Activated CD4-positive, CD25-positive, alpha-beta regulatory T cell treated with anti-CD3 and anti-CD28 coated beads, Interleukin-2, amount 50 U/mL, for 24 hours (primary cell): ENCODE measurements around the gene SLC25A23.

ENCODE experiments used
- ATAC-seq, 2 donors: fragments of 150-1000 bp; cut with Tn5 transposase; one replicate each; pipeline ENCODE4 v1.10.0; 2021; ENCODE audit warnings: mild to moderate bottlenecking in 1 of 2, moderate library complexity in 1 of 2

Gene SLC25A23

DNA sequence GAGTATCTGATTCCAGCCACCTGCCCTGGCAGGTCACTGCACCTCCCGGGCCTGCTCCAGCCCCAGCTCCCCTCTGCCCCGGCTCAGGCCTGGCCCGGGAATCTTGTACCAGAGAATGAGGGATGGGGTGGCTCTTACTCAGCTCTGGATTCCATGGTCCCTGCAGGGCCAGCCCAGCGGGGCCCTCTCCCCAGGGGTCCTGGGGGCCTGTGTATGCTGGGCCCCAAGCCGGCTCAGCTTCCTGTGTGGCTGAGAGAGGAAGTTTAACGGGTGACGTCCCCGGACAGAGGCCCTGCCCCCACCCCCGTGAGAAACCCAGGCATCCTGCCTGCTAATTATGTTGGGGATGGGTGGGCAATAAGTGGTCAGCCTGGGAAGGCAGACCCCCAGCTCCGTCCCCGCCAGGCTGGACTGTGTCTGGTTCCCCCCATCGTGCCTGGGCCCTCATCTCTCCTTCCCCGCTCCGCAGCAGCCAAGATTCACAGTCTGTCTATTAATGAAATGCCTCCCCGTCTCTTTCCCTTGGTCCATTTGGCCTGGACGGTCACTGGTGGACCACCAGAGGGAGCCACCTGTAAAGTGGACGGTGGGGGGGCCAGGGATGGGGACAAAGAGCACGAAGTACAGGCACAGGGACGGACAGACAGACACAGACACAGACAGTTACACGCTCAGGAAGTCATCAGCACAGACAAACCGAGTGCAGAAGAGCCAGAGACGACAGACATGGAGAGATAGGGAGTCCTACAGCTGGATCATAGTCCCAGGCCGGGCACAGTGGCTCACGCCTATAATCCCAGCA is 22.1 kb upstream of the SLC25A23 start, which contains the start of gene DENND1C:
Gene DENND1C, minus strand, starts transcription at position 247 of the 802 bp plus-strand sequence. Its CDS starts 92 bp downstream, at position 155.
- peak; percentile 87 to 91 for ATAC-seq

DNA sequence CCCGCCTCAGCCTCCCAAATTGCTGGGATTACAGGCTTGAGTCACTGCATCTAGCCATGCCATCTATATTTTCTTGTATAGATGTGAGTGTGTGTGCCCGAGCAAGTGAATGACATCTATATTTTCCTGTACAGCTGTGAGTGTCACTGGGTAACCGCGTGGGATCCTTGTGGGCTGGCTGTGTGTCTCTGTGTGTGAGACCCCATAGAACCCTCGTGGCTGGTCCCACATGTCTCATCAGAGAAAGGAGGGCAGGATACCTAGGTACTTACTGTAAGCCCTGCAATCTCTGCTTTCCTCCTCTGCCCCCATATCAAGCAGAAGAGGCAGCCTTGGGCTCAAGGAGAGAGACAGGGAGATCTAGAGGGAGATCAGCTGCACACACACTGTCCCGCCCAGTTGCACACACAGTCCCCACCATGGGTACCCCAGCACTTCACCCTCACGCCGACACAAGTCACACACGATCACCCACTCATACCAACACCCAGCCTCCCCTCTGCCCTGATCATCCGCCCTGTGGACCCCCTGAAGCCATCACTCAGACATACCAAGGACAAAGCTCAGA is 21.3 kb upstream of the SLC25A23 start:
- peak; percentile 17 to 28 for ATAC-seq

DNA sequence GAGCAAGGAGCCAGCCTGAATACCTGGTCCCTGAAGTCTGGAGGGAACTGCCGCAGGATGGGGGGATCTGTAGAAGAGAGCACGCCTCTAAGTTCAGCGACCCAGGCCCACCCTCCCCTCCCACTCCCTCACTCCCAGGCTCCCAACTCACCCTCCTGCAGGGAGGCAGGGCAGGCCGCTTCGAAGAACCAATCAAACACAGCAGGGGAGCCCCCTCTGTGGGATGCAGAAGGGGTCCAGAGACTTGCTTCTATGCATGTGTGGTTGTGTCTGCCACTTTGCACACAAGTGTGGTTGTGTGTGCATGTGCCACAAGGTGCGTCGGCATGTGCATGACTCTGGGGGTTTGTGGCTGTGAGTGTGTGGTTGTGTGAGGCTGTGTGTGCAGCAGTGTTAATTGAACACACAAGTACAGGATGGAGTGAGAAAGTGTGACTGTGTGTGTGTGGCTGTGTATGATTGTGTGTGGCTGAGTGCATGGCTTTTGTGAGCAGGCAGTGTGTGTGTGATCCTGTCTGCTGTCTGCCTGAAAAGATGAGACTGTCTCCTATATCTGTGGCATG is 20.3 kb upstream of the SLC25A23 start:
- ATAC-seq: no peak

DNA sequence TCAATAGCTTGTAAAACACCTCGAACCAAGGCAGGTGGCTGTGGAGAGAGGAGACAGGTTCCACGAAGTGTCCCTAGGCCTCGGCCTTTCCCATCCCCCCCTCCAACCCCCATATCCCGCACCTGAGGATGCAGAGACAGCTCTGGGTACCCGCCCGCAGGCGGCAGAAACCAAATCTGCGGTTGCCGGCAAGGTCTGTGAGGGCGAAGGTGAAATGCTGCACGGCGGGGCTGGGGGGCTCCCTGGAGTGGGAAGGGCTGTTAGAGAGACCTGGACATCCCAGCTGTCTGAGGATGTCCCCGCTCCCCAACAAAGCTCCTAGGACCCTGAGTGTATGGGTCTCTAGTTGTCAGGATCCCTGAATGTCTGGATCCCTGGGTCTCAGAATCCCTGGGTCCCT is 19.2 kb upstream of the SLC25A23 start:
- ATAC-seq: no peak

DNA sequence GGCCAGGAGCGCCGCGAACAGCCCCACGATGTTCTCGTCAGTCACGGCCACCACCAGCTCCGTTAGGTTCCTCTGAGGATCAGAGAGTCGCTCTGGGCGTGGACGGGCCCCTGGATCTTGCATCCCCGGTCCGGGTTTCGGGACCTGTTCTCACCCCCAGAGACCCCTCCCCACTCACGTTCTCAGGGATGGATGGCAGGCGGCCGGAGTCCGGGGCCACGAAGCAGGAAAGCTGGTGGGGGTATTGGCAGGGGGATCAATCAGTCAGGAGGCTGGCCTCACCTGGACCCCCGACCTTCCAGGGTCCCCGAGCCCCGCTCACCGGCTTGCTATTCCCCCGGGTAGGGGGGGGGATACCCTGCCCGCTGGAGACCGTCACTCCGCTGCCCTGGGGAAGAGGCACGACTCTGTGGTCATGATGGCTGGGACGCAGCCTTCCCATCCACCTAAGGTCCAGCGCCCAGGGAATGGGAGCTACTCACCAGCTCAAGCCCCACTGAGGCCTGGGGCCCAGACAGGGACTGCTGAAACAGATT is 17.4 kb upstream of the SLC25A23 start:
- no peak for ATAC-seq

DNA sequence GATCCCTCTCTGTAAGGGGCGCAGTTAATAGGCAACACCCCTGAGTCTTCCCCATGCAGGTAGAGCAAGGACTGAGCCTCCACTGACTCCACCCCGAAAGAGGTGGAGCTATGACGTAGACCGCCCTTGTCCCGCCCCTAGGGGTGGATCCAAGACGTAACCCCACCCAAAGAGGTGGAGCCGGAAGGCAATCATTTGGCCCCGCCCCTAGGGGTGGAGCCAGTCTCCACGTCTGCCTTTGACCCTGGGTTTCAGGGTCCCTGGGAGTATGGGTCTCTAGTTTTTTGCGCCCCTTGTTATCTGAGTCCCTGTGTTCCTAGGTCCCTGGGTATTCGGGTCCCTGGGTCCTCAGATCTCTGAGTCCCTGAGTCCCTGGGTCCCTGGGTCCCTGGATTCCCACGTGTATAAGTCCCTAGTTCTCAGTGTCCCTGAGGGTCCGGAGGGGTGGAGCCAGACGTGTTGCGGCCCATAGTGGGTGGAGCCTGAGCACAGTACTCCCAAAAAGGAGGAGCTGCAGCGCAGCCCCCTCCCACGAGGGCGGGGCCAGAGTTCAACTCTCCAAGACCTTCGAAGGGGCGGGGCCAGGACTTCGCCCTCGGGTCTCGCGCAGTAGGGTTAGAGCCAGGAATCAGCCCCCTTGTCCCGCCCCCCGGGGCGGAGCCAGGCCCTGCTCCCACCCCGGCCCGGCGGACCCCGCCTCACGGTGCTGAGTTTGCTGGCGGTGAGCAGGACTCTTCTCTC is 16.7 kb upstream of the SLC25A23 start:
- peak; percentile 67 to 77 for ATAC-seq

DNA sequence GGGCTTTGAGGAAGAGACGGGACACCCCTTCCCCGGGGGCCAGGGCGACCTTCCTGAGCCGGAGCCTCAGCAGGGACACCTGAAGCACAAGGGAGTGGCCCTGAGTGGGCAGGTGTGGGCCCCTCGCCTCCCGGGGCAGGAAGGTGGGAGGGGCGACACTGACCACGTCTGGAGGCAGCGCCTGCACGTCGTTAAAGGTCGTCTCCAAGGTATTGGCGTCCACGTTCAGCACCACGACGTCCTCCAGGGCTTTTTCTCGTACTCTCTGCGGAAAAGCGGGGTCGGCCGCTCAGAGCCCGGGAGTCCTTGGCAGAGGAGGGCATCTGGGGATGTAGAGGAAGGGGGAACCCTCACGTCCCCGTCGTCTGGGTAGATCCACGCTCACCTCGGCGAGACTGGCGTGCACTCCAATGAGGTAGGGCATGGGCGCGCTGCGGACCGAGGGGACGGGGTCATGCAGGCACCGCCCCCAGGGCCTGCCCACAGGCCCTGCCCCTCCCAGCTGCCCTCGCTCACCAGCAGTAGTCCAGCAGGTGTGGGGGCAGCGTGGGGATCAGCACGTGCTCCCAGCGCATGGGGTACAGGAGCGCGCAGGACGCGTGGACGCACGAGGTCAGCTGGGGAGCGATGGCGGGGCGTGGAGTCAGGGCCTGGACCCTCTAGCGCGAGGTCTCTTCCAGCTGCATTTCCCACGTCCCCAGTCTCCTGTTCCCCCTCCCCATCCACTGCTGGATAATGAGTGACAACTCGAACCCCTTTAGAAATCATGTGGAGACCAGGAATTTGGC is 15.9 kb upstream of the SLC25A23 start:
- no peak for ATAC-seq

DNA sequence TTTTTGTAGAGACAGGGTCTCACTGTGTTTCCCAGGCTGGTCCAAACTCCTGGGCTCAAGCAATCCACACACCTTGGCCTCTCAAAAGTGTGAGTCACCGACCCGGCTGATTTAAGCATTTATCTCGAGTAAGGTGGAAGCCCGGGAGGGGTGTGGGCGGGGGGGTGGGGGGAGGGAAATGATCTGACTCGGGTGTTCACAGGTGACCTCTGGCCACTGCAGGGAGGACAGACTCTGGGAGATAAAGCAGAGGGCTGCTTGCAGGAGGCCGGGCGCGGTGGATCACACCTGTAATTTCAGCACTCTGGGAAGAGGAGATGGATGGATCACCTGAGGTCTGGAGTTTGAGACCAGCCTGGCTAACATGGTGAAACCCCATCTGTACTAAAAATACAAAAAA is 14.1 kb upstream of the SLC25A23 start:
- ATAC-seq: no peak

DNA sequence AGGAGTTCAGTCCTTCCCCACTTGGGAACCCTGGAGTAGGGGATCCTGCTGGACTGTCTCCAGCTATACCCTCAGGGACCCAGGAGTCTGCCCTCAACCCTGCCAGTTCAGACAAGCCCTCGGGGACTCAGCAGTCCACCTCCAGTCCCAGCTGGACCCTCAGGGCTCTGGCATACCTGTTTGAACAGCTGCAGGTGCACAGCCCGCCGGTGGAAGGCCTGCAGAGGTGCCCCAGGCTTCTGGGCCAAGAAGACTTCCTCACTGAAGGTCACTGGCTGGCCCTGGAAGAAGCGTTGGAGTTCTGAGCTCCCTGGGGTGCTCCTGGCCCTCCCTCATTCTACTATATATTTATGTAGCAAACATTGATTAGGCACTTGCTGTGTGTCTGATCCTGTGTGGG is 13.1 kb upstream of the SLC25A23 start:
- ATAC-seq: no peak

DNA sequence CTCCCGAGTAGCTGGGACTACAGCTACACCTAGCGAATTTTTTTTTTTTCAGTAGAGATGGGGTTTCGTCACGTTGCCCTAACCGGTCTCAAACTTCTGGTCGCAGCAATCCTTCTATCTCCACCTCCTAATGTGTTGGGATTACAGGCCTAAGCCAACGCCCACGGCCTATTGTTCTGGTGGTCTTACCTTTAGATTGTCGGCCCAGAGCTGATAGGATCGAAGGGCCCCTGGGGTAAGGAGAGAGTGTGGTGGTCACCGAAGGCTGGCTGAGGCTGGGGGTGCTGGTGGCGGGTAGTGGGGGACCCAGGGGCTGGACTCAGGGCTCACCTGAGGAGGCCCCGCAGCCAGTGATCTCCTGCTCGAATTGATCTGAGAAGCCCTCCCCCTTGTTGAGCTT is 11.5 kb upstream of the SLC25A23 start:
- ATAC-seq: no peak

DNA sequence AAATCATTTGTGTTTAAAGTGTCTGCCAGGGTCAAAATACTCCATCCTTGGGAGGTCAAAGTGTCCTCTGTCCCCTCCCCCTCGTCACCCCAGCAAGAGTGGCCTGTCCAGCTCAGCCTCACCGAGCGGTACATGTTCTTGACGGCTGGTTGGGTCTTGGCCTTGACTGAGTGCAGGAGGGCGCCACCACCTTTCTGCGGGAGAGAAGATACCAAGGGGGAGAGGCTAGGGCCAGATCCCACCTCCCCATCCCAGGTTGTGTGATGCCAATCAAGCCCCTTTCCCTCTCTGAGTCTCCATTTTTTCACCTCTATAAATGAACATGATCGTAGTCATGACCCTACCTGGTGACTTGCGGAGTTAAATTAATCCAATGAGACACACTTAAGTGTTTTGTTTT is 10.6 kb upstream of the SLC25A23 start:
- no peak for ATAC-seq

DNA sequence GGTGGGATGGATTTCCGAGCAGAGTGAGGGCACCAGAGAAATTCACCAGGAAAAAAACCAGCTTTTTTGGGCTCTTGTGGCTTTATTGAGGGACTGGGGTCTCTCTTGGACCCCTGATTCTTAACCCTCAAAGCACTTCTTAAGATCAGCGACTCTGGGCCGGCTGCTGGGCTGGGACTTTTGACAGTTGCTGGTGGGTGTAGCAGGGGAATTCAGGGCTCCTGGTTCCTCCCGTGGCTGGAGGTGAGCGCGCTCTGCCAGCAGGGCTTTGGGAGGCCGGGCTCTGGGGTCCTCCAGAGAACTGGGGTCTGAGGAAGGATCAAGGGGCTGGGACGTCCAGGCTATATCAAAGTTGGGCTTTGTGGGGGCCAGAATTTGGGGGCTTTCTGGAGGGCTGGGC is 7.8 kb upstream of the SLC25A23 start:
- ATAC-seq: no peak

DNA sequence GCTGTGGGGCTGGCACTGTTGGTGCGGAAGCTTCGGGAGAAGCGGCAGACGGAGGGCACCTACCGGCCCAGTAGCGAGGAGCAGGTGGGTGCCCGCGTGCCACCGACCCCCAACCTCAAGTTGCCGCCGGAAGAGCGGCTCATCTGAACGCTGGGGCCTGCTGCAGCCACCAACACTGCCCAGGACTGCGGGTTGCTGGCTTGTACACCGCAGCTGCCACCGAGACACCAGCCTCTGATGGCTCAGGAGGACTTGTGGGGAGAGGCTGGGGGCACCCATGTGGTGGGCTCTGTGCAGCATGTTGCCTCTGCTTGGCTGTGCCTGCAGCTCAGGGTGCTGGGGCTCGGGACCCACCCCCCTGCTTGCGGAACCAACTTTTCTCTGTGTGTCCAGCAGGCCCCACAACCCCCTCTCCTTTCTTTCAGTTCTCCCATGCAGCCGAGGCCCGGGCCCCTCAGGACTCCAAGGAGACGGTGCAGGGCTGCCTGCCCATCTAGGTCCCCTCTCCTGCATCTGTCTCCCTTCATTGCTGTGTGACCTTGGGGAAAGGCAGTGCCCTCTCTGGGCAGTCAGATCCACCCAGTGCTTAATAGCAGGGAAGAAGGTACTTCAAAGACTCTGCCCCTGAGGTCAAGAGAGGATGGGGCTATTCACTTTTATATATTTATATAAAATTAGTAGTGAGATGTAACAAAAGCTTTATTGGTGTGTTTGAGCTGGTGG is 7.1 kb upstream of the SLC25A23 start:
- ATAC-seq: no peak

DNA sequence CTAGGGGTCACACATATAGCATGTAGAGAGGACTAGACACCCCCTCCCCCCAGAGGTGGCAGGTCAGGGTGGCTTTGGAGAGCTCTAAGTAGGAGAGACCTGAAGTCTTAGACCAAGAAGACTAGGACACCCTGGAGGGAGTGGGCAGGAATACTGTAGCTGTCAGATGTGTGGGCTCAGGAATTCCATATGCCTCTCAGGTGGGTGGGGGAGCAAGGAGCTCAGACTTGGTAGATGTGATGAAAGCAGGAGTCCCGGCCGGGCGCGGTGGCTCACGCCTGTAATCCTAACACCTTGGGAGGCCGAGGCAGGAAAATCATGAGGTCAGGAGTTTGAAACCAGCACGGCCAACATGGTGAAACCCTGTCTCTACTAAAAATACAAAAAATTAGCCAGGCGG is 6.1 kb upstream of the SLC25A23 start:
- ATAC-seq: no peak

DNA sequence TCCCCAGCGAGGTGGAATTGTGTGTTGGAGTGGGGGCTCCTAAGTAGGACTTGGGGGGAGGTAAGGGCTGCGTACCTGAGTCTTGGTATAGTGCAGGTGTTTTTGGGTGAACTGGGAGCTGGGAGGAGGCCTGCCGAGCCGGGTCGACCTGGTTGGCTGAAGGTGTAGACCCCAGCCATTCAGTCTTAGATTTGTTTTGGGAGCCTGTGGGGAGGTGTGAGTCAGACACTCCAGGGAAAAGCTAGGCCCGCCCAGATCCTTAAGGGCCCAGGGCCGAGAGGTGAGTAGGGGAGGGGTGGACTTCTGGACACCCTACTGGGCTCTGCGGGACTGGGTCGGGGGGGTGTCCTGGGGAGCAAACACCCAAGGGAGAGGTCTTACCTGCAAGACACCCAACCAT is 5.4 kb upstream of the SLC25A23 start:
- ATAC-seq: no peak

DNA sequence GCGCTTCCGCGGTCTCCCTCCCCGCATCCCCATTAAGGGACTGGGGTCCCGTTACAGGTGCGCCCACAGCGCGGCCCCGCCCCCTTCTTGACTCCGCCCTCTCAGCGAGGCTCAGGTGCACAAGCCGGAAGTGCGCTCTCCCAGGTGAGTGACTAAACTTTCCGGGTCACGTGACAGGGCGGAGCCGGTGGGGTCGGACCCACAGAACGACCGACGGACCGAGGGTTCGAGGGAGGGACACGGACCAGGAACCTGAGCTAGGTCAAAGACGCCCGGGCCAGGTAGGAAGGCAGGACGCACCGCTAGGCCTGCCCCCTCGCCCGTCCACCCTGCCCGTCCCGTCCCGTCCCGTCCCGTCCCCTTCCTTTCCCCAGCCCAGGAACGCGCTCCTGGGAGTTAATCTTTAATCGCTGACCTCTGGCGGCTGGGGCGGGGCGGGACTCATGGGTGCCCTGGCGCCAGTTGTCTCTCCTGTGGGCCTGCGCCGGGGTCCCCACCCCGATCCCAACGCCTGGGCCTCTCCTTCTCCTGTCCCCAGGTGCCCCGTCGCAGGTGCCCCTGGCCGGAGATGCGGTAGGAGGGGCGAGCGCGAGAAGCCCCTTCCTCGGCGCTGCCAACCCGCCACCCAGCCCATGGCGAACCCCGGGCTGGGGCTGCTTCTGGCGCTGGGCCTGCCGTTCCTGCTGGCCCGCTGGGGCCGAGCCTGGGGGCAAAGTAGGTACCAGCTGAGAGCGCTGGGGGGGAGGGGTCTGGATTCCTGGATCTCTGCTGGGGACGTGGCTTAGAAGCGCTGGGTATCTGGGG is 4.7 kb upstream of the SLC25A23 start, which contains the start of gene CRB3:
Gene CRB3, plus strand, starts transcription at position 202 of the 804 bp plus-strand sequence. Its CDS starts 431 bp downstream, at position 633.
- ATAC-seq: no peak

DNA sequence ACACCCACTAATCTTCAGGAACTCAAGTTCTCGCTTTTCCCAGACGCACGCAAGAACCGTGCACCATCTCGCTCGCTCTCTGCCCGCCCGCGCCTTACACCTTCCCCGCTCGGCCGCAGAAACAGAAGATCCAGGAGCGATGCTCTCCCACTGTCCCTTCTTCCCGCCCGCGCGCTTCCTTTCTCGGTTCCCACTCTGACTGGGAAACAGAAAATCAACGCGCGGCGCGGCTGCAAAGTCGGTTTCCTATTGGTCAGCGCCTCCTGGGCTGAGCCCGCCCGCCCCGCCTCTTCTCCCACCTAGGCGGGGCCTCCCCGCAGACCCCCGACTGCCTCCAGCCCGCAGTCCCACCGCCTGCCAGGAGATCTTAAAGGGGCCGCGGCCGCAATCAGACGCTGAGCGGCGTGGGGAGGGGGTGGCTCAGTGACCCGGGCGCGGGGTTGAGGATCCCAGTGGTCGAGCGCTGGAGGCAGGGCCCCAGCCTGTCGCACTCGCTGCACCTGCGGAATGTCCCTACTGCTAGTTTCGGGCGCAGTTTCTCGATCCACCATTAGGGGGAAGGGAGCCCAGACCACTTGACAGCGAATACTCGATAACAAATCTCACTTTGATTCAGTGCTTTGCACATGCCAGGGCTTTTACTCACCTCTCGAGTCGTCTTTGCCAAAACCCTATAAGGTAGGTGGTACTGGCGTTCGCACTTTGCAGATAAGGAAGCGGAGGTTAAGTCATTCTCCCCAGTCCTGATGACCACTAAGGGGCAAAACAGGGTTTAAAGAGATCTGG is 700 bp upstream of the SLC25A23 start:
- peak; percentile 84 to 85 for ATAC-seq

DNA sequence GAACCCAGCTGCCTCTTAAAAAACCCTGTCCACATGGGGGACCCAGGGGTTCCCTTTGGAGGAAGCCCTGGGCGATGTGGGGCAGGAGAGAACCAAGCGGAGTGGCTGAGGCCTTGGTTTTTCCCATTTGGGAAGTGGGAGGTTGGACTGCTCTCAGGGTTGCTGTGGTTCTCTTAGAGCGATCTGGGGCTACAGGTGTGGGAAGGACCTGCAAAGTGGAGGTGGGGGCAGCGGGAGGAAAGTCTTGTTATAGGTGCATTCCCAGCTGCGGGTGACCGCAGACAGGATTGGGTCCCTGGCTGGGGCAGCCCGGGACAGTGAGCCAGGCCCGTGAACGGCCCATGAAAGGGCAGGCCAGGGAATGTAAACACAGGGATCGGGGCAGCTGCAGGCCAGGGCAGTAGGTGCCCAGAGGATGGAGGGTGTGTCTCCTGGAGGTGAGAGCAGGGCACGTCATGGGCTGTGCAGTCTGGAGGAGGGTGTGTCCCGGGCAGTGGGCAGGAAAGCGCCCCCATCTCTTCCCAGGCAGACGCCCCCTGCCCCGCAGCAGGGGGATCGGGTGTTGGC is 814 bp downstream of the SLC25A23 start:
- ATAC-seq: no peak

DNA sequence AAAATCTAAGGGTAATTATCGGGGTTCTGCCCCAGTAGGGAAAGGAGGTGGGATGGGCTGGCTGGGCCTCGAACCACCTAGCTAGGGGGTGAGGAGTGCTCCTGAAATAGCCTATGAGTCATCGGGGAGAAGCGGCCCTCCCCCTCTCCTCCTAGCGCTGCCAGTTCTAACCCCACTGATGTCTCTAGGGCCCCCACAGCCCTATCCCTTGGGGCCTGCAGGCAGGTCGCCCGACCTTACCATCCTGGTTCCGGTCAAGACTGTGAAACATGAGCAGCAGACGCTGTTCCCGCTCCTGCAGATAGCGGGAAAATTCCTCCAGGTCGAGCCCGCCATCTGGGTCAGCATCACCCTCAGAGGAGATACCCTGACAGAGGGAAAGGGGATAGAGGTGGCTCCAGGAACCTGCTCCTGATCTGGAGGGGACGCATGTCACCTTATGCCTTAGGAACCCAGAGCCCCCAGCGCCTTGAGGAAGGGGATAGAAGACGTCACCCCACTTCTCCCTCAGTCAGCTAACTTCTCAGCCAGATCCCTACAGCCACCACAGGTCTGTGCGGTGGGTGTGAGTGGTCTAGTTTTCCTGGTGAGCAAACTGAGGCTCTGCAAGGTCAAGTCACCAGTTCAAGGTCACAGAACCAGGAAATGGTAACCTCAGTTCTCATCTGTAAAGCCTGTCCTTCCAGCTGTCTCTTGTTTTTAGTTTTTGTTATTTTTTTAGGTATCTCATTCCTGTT is 1.5 kb downstream of the SLC25A23 start:
- ATAC-seq: no peak
